Measurements from ENCODE around the gene NOS3. TPM values are rescaled to one million over a fixed set of nuclear protein-coding genes. Genes with fewer than 3 reads are reported as not detected.

NOS3 gene
- total RNA-seq, 2 donors from 2014 or later: 2.7 to 5.4 TPM

DNA sequence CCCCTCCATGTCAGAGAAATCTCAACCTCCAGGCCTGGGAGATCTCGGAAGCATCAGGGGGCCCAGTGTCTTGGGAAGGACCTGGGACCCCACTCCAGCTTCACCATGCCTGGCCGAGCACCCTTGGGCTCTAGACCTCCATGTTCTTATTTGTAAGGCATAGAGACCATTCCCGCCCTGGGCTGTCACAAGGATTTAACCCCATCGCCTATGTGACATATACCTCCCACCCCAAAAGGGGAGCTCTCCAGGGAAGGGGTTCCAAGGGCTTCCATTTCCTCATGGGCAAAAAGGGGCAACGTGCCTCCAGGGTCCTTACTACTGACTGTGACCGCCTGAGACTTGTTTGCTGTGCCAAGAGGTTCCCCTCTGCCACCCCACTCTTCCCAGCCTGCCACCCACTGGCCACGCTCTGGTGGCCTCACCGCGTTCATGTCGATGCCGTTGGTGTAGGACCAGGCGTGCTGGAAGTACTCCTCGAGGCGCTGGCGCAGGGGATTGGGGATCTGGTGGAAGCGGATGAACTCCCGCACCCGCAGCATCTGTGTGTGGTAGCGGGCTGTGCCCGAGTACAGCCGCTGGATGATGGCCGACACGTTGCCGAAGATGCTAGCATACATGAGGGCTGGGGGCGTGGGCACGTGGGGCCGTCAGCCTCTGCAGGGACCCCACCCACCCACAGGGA is 40.2 kb upstream of the NOS3 start:
- intact Hi-C loops (cut with DNase I, micrococcal nuclease): no loop called here
- peak in 1 of 2 donors; percentile 17 for DNase-seq
- no peak for ATAC-seq

DNA sequence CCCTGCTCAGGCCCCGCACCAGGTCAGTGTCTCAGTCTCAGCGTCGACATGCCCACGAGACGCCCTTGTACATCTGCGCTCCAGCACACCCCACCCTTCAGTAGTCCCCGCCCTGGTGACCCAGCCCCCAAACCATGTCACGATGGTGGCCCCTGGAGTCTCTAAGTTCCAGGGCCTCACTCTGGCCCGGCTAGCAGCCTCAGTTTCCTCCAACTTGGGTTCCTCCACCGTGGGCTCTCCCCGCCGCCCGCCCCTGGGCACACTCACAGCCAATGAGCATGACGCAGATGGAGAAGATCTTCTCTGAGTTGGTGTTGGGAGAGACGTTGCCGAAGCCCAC is 39.7 kb upstream of the NOS3 start:
- DNase-seq (peak in 1 of 2 donors; percentile 4), ATAC-seq (no peak)
- intact Hi-C loops (cut with DNase I, micrococcal nuclease): no loop called here

DNA sequence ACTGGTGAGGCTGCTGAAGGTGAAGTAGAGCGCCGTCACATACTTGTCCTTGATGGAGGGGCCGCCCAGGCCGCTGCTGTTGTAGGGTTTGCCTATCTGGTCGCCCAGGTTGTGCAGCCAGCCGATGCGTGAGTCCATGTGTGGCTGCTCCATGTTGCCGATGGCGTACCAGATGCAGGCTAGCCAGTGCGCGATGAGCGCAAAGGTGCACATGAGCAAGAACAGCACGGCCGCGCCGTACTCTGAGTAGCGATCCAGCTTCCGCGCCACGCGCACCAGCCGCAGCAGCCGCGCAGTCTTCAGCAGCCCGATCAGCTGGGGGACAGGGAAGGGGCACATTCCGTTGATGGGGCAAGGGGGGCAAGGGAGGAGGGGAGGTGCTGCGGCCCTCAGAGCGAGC is 39.3 kb upstream of the NOS3 start:
- no peak for DNase-seq
- intact Hi-C loops (cut with DNase I, micrococcal nuclease): no loop called here
- ATAC-seq: no peak

DNA sequence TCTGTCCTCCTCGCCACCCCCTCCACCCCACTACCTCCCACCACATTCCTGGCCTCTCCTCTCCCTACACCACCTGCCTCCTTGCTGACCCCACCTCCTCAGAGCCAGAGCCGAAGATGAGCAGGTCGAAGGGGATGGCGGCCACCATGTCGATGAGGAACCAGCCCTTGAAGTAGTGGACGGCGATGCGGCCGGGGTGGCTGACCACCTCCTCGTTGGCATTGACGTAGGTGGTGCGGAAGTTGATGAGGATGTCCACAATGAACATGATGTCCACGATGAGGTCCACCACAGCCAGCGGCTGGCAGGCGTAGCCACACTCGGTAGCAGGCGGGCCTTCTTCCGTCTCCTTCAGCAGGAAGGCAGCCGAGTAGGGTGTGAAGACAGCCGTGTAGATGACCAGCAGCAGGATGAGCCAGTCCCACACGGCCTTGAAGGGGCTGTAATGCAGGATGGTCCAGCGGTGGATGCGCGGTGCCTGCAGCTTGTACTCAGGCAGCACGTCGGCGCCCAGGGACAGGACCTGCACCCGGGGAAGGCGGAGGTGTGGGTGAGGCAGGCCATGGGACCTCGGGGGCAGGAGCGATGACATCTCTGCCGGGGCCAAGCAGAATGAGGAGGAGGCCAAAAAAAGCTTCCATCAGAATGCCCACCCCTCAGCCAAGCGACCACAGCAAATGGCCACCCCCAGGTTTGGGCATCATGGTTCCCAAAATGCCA is 38.3 kb upstream of the NOS3 start:
- DNase-seq (no peak), ATAC-seq (no peak)
- intact Hi-C loops (cut with DNase I, micrococcal nuclease): no loop called here

DNA sequence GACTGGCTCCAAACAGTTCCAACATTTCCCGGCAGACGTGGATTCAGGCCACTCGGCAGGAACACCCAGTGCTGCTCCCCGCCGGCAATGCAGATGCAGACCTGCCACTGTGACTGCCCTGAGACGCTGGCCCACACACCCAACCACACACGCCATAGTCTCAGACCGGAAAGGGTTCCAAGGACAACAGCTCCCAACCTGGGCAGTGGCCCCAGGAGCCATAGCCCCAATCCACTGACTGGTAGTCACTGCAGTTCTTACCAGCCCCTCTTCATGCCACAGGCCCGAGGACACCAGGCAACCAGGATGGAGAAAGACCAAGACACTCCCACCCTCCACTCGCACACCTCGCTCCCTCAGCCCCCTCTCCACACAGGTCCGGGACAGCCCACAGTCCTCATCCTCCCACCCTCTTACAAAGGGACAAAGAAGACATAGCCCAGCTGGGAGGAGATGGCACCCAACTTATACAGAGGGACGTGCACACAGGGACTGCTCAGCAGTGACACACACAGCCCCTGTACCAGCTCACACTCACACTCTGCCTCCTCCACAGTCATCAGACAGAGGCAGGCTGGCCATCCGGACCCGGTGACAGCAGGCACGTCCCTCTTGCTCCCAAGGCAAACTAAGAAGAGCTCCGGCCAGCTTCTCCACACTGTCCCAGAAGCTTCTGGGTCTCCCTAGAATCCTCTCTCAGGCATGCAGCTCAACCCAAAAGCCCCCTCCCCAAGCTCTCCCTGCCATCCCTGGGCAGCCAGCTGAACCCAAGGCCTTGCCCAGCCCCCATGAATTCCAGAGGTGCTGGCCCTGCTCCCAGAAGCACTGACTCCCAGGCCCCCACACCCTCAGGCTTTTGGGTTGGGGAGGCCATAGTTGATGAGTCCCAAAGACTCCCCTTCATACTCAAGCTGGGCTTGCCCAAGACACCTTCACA is 37.5 kb upstream of the NOS3 start:
- ATAC-seq (no peak), DNase-seq (no peak)
- intact Hi-C loops (cut with DNase I, micrococcal nuclease): no loop called here

DNA sequence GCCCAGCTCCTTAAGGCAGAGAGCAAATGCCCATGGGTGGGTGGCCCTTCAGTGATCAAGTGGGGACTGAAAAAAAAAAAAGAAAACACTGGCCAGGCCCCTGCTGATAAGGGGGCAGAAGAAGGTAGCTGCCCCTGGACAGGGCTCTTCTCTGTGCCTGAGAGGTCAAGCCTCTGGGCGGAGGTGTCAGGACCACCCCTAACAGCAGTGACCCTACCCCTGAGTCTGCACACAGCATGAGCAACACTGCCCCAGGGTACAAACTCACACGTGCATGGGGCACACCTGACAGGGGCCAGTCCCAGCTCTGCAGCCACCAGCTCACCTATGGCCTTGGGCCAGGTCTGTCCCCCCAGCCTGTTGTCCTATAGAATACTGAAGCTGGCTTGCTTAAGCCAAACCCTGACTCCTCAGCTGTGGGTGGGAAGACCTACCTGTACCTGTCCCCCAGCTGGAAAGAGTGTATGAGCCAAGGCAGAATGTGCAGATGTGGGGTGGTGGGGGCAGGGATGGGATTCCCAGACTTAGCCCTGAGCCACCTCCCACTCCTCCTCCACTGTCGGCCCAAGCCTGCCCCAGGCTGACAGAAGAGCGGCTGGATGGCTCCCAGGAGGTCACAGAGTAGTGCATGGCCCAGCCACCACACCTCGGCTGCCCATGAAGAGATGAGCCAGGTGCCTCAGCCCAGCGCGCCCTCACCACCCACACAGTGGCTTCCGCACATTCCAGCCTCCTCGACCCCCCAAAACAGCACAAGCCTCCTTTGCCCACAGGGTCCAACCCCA is 36.4 kb upstream of the NOS3 start:
- intact Hi-C loops (cut with DNase I, micrococcal nuclease): no loop called here
- DNase-seq: no peak
- no peak for ATAC-seq

DNA sequence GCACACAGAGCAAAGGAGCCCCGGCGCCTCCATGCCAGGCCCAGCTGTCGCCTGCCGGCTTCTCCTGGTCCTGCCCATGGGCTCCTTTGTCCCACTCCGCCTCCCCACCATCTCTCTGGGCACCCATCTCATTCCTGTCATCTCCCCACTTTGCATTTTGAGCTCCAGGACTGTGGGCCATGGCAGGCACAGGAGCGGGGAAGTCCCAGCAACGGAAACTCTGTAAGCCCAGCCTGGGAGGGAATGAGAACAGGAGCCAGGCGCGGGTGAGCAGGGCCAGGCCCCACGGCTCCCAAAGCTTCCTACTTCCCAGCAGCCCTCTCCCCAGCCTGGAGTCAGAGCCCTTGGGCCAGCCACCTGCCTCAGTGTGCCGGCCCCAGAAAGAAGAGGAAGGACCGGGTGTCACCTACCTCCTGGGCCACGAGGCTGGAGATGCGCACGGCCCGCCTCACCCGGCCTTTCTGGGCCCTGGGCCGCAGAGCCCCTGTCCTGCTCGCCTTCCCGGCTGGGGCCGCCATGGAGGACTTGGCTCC is 35.8 kb upstream of the NOS3 start:
- ATAC-seq (no peak), DNase-seq (no peak)
- intact Hi-C loops (cut with DNase I, micrococcal nuclease): no loop called here

DNA sequence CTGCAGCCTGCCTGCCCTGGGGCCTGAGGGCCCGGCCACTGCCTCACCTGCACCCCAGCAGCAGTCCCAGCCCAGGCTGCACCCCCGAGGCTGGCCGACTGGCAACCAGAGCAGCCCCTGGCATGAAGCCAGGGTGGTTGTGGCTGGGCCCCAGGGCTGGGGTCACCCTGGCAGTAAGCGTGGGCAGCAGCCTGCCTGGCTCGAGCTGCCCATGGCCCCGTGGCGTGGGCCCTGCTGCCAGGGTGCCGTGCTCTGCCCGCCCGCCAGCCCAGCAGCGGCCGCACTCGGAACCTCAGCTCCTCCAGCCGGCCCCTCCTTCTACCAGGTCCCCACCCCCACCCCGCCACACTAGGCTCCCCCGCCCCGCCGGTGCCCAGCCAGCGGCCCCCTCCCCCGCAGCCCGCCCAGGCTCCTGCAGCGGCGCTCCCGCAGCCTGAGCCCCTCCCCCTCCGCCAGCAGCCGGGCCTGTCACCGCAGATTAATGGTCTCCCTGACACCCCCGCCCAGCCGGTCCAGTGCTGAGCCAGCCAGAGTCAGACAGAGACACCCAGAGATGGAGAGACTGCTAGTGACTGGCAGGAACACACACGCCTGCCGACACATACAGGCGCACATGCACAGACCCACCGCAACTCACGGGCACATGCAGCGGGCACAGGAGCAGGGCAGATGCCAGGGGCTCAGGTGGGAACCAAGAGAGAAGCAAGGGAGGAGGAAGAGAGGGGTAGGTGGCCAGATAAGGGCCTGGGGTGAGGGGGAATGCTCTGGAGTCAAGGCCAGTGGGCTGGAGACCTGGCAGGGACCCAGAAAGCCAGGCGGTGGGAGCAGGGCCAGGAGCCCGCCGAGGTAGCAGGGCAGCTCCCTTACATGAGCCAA is 35.1 kb upstream of the NOS3 start:
- ATAC-seq (peak; percentile 37), DNase-seq (peak; percentile 51 to 76)
- intact Hi-C loops (cut with DNase I, micrococcal nuclease): no loop called here

DNA sequence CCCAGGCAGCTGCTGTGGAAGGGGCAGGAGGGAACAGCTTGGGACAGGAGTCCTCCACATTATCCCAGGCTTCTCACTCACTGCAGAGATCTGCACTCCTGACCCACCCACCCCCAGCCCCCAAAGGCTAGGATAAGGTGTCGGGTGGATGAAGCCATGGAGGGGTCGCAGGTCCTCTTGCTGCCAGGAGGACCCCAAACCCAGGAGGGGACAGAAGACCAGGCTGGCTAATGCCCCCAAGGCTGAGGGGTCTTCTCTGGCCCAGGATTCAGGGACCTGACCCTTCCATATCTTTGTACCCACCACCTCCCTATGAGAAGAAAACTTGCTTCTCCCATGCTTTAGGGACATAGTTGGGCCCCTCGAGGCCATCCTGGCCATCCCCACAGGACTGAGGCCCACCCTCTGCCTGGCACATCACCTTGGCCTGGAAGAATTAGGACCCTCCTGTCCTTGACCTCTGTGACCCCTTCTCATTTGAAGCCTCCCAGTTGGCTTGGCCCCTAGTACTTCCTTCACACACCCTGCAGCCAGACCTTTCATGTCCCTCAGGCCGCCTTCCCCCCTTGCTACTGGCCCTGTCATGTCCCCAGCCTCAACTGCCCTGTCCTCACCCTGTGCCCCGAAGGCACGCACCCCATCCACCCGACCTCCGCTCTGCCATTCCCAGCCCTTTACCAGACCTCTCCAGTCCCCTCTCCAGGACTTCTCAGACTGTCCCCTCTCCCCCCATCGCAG is 34.3 kb upstream of the NOS3 start:
- intact Hi-C loops (cut with DNase I, micrococcal nuclease): no loop called here
- no peak for DNase-seq
- ATAC-seq: no peak

DNA sequence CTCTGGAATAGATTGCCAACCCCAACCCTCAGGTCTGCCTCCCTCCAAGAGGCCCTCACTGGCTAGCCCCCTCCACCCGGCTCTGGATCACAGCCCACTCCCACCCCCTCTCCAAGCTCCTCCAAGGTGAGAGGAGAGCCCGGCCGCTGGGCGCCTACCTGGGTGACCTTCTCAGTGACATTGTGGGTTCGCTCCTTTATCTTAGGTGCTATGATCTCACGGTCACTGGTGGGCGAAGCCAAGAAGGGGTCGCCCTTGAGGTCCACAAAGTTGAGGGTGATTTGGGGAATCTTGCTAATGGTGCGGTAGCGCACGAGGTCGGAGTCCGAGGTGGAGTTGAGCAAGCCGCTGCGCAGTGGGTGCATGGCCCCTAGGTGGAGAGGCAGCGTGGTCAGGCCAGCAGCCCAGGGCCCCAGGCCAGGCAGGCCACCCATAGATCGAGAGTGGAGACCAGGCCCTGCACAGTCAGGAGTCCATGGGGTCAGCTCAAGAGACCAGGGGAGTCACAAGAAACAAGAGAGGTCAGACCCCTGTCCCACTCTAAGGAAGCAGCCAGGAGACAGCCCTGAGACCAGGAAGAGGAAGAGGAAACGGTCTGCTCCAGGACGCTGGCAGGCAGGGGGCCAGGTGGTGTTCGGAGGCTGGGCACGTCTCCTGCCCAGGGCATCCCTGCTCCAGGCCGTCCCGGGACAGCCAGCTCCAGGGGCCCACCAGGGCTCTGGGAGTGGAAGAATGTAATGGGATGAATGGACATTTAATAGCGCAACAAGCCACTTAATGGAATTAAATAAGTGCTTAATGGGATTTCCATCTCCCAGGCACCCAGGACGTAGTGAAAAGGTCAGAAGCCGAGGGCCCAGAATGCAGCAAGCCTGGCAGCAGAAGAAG is 33.4 kb upstream of the NOS3 start:
- no peak for ATAC-seq
- no peak for DNase-seq
- intact Hi-C loops (cut with DNase I, micrococcal nuclease): no loop called here

DNA sequence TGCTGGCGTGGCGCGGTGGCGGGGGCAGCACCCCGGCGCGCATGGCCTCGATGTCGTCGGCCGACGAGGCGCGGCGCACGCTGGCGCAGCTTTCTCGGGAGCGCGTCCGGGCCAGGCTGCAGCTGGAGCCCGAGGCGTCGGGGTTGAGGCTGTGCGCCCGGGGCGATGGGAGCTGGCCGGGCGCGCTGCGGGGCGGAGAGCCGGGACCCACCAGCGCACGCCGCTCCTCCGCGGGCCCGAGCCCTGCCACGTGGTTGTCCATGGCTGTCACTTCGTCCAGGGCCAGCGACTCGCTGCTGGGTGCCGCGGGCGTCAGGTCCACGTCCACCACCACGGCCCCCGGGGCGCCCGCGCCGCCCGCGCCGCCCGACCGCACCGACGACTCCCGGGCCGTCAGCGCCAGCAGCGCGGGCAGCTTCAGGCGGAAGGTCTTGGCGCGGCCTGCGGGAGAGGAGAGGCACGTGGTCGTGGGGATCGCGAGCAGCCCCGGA is 32.7 kb upstream of the NOS3 start:
- intact Hi-C loops (cut with DNase I, micrococcal nuclease): no loop called here
- DNase-seq (no peak), ATAC-seq (no peak)

DNA sequence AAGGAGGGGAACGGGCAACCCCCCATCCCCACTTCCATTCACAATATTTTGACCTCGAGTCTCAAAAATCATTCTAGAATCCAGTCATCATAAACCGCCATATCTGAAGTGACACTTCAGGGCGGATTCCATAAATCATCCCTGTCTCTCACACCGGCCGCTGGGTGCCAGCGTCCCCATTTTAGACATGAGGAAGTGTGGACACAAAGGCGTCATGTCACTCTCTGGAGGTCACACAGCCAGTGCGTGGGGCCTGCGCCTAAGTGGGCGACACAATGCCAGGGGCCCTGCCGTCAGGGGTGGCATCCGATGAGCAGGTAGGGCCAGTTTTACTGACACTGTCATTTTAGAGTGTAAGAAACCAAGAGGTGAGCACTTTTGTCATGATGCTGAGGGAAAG is 32.2 kb upstream of the NOS3 start:
- ATAC-seq (no peak), DNase-seq (no peak)
- intact Hi-C loops (cut with DNase I, micrococcal nuclease): no loop called here

DNA sequence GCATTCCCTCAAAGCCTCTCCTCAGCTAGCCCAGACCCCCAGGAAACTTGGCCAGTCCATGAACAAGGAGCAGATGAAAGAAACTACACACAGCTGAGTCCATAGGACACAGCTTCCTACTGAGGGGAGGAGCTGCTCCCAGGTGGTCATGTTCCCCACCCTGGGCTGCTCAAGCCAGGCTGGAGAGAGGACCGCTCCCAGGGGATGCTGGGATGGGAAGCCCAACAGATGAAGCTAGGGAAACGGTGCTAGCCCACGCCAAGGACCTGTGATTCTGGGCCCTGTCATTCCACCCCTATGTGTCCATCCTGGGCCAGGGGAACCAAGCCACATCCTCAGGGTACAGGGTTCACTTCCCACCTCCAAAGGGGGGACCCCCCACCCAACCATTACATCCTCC is 31.7 kb upstream of the NOS3 start:
- DNase-seq (no peak), ATAC-seq (no peak)
- intact Hi-C loops (cut with DNase I, micrococcal nuclease): no loop called here

DNA sequence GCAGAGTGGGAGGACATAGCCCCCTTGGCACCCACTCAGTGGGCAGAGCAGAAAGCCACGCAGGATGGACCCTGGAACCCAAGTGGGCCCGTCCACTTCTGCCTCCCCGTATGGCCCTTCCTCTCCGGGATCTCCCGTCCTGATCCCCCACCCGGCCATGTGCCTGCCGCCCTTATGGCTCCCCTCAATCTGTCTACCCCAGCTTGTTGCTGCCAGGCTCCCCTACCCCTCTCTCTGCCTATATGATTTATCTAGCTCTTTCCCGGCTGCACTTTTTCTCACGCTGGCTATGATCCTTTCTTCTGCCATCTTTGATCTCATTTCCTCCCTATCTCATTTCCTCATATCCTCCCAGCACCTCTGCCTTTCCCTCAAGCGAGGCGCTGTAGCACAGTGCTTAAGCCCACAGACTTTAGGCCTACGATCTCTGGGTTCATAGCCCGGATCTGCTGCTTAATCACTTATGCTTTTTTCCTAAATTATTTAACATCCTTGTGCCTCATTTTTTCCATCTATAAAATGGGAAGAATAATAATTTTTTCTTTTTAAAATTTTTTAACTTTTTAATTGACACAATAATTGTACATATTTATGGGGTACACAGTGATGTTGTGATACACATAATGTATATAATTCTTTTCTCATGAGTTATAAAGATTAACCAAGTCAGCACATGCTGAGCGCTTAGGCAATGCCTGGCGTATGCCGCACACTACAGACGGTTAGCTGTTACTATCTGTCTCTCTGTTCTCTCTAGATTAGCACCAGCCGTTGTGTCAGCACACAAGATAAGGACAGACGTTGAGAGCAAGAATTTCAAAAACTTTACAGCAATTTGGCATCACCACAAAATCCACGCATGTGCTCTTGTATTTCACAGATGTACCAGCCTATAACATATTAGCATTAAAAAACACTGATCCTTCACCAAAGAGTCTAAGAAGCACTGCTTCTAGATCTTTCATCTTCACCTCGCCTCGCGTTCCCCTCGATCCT is 30.8 kb upstream of the NOS3 start:
- no peak for ATAC-seq
- no peak for DNase-seq
- intact Hi-C loops (cut with DNase I, micrococcal nuclease): no loop called here

Data from left colon (tissue), 2 donors.